Measurements from ENCODE around the gene SOX5.
"Not testable (repeated sequence)": the region's sequence is repeated elsewhere in the genome, so short reads cannot be mapped to it uniquely, and the experiment has no call there.

SOX5 gene

GRCh38 chr12:23533699-23534098 lies 415.8 kb downstream of the SOX5 start:
- no peak for DNase-seq

DNA sequence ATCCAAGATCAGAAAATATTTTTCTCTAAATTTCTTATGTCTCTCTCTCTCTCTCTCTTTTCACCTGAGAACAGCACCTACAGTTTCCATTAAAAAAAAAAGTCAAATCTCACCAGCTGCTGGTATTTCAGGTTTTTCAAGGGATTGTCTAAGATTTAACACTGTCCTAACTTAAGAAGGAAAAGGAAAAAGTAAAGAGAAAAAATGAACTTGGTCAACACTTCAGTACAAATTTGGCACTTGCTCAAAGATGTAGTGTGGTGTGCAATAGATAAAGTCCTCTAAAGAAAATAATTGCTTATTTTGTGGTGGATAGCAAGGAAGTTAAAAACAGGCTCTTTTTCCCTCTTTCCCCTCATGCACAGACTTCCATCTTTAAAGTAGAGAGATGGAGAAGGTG lies 416.2 kb downstream of the SOX5 start:
- DNase-seq = no peak

- no peak for DNase-seq
Measured at GRCh38 chr12:23528316-23528715, 421.2 kb downstream of the SOX5 start.

- no peak for DNase-seq
Measured at GRCh38 chr12:23525450-23526072, 423.9 kb downstream of the SOX5 start.

GRCh38 chr12:23523339-23523738 lies 426.1 kb downstream of the SOX5 start:
- no peak for DNase-seq

- not testable (repeated sequence) for DNase-seq
Measured at GRCh38 chr12:23519444-23519843, 430.0 kb downstream of the SOX5 start.

- not testable (repeated sequence) for DNase-seq
Measured at GRCh38 chr12:23515785-23516184, 433.7 kb downstream of the SOX5 start.

DNA sequence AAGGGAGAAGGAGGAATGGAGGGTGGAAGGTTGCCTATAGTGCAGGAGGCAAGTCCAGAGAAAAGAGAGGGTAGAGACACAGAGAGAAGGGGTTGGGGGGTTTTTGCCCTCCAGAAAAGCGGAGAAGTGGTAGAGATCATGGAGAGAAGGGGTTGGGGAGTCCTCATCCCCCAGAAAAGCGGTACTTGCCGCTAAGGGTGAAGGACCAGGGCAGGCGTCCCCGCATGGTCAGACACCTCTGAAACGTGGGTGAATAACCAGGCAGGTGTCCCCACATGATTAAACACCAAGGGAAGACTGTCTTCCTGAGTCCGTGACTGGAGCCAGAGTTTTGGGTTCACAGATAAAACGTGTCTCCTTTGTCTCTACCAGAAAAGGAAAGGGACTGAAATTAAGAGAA lies 439.0 kb downstream of the SOX5 start:
- no peak for DNase-seq

GRCh38 chr12:23509832-23510231 lies 439.6 kb downstream of the SOX5 start:
- not testable (repeated sequence) for DNase-seq

GRCh38 chr12:23507785-23508184 lies 441.7 kb downstream of the SOX5 start:
- DNase-seq = not testable (repeated sequence)

DNA sequence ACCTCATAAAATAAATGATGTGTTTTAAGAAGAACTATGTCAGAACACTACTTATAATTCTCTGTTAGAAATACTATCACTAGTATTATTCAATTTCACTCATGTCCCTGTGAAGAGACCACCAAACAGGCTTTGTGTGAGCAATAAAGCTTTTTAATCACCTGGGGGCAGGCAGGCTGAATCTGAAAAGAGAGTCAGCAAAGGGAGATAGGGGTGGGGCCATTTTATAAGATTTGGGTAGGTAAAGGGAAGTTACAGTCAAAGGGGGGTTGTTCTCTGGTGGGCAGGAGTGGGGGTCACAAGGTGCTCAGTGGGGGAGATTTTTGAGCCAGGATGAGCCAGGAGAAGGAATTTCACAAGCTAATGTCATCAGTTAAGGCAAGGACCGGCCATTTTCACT lies 443.7 kb downstream of the SOX5 start:
- not testable (repeated sequence) for DNase-seq

GRCh38 chr12:23504641-23505399 lies 444.6 kb downstream of the SOX5 start:
- DNase-seq = no peak

DNA sequence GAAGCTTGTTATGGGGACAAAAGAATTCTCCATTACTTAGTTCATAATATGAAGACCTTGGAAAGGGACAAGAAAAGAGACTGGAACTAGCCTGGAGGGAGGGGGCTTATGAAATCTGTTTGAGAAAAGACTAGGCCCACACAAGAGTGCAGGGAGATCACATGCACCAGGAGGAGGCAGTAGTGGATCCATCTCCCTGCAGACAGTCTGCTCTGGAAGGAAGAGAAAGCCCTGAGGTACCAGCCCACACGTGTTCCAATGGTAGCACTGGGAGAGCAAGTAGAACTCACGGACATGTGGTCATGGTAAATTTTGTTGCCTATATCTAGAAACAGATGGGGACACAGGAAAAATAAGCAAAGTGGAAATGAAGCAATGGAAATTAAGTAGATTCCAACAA lies 445.4 kb downstream of the SOX5 start:
- no peak for DNase-seq

DNA sequence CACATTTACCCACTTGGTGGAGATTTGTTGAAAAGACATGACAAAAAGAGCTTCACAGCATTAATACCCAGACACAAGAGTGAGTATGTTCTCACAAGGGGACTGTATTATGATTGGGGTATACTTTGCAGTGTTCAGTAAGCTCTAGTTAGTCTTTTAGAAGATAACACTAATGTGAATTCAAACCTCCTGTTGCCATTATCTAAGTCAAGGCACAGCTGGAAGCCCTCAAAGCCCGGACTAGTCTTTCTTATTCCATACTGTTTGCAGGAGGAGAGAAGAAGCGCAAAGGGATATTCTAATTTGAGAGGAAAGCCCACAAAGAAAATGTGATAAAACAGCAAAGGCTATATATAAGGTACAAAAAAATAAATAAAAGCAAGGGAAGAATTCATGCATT lies 445.9 kb downstream of the SOX5 start:
- DNase-seq = no peak

GRCh38 chr12:23502259-23502658 lies 447.2 kb downstream of the SOX5 start:
- DNase-seq = no peak

- DNase-seq = no peak
Measured at GRCh38 chr12:23495472-23495871, 454.0 kb downstream of the SOX5 start.

DNA sequence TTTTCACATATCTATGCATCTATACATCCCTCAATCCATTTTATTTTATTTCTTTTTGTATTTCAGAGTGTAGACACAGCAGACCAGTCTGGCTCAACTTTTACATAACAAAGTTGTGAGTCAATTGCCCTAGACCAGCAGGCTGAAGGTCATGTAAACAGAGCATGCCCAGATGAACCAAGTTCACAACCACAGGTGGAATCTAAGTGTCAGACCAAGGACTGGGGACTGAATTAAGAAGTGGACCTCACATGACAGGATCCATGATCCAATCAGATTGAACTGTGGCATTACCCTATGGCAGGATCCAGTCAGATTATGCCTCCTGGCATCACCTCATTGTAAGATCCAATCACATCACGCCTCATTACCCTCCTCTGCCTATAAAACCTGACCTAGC lies 455.8 kb downstream of the SOX5 start:
- DNase-seq = no peak

- not testable (repeated sequence) for DNase-seq
Measured at GRCh38 chr12:23491029-23491428, 458.4 kb downstream of the SOX5 start.

- DNase-seq = no peak
Measured at GRCh38 chr12:23488130-23488529, 461.3 kb downstream of the SOX5 start.

- no peak for DNase-seq
Measured at GRCh38 chr12:23484238-23484637, 465.2 kb downstream of the SOX5 start.

GRCh38 chr12:23482571-23482970 lies 466.9 kb downstream of the SOX5 start:
- no peak for DNase-seq
